Activated CD4-positive, CD25-positive, alpha-beta regulatory T cell treated with anti-CD3 and anti-CD28 coated beads, Interleukin-2, amount 50 U/mL, for 72 hours (primary cell): ENCODE results near the gene PRXL2A.
A peak's percentile ranks its signal among the peaks of the same experiment; 100 is the strongest.
"Not testable (repeated sequence)": the region's sequence is repeated elsewhere in the genome, so short reads cannot be mapped to it uniquely, and the experiment has no call there.

Experiments used
- DNase-seq: peaks from one replicate; pipeline ENCODE4 v3.0.0; 2021

The PRXL2A gene

GRCh38 chr10:80411681-80412220, 3.4 kb downstream of the PRXL2A start:
- DNase-seq: no peak

- DNase-seq: no peak
Measured at GRCh38 chr10:80412486-80412885, 4.1 kb downstream of the PRXL2A start.

GRCh38 chr10:80413271-80413996, 5.1 kb downstream of the PRXL2A start:
- DNase-seq: no peak

GRCh38 chr10:80414142-80414895, 6.0 kb downstream of the PRXL2A start:
- no peak for DNase-seq

- DNase-seq: no peak
Measured at GRCh38 chr10:80415734-80416478, 7.6 kb downstream of the PRXL2A start.

GRCh38 chr10:80416479-80417098, 8.2 kb downstream of the PRXL2A start:
- DNase-seq: no peak

GRCh38 chr10:80417256-80417655, 8.9 kb downstream of the PRXL2A start:
- DNase-seq: not testable (repeated sequence)

GRCh38 chr10:80421050-80421706, 12.8 kb downstream of the PRXL2A start:
- DNase-seq: no peak

GRCh38 chr10:80421707-80422536, 13.6 kb downstream of the PRXL2A start:
- no peak for DNase-seq

GRCh38 chr10:80425901-80426300, 17.6 kb downstream of the PRXL2A start:
- no peak for DNase-seq

GRCh38 chr10:80427541-80427940, 19.2 kb downstream of the PRXL2A start:
- DNase-seq: no peak

- no peak for DNase-seq
Measured at GRCh38 chr10:80429521-80429973, 21.2 kb downstream of the PRXL2A start.

- DNase-seq: no peak
Measured at GRCh38 chr10:80433134-80433533, 24.8 kb downstream of the PRXL2A start.

- DNase-seq: no peak
Measured at GRCh38 chr10:80436446-80437098, 28.2 kb downstream of the PRXL2A start.

- no peak for DNase-seq
Measured at GRCh38 chr10:80437227-80437626, 28.9 kb downstream of the PRXL2A start.

GRCh38 chr10:80441831-80442230, 33.5 kb downstream of the PRXL2A start:
- DNase-seq: no peak

- DNase-seq: no peak
Measured at GRCh38 chr10:80442879-80443278, 34.5 kb downstream of the PRXL2A start.

- DNase-seq: no peak
Measured at GRCh38 chr10:80443531-80443974, 35.2 kb downstream of the PRXL2A start.

- no peak for DNase-seq
Measured at GRCh38 chr10:80444124-80444523, 35.8 kb downstream of the PRXL2A start.

- peak; percentile 59 for DNase-seq
Measured at GRCh38 chr10:80444646-80445319, 36.4 kb downstream of the PRXL2A start.
